HG02840 (cell line): ENCODE results near the gene DMD.

Experiments
- ATAC-seq: cut with Tn5 transposase; IDR thresholded peaks from one replicate; pipeline ENCODE4 v1.9.1; 2021; ENCODE audit warnings: mild to moderate bottlenecking, moderate library complexity, moderate number of reproducible peaks; ENCODE audit not compliant: unreplicated experiment, low FRiP score

Gene DMD

GRCh38 chrX:31819455-31819854 lies 1391.9 kb downstream of the DMD start:
- ATAC-seq, result no peak

GRCh38 chrX:31811106-31811505 lies 1400.2 kb downstream of the DMD start:
- ATAC-seq, result no peak

GRCh38 chrX:31808357-31808756 lies 1403.0 kb downstream of the DMD start:
- no peak for ATAC-seq

GRCh38 chrX:31807165-31807564 lies 1404.2 kb downstream of the DMD start:
- ATAC-seq, result no peak

- no peak for ATAC-seq
Observed at GRCh38 chrX:31805781-31806180, 1405.6 kb downstream of the DMD start.

- no peak for ATAC-seq
Observed at GRCh38 chrX:31800219-31800618, 1411.1 kb downstream of the DMD start.

- ATAC-seq, result no peak
Observed at GRCh38 chrX:31796624-31797023, 1414.7 kb downstream of the DMD start.

GRCh38 chrX:31747411-31747810 lies 1463.9 kb downstream of the DMD start:
- ATAC-seq, result no peak

- no peak for ATAC-seq
Observed at GRCh38 chrX:31743004-31743403, 1468.3 kb downstream of the DMD start.

- no peak for ATAC-seq
Observed at GRCh38 chrX:31717474-31717873, 1493.9 kb downstream of the DMD start.

- ATAC-seq, result no peak
Observed at GRCh38 chrX:31715675-31716074, 1495.7 kb downstream of the DMD start.

GRCh38 chrX:31714797-31715196 lies 1496.6 kb downstream of the DMD start:
- no peak for ATAC-seq

GRCh38 chrX:31713120-31713519 lies 1498.2 kb downstream of the DMD start:
- no peak for ATAC-seq

- ATAC-seq, result no peak
Observed at GRCh38 chrX:31711166-31711565, 1500.2 kb downstream of the DMD start.

GRCh38 chrX:31708116-31708515 lies 1503.2 kb downstream of the DMD start:
- no peak for ATAC-seq

- ATAC-seq, result no peak
Observed at GRCh38 chrX:31706466-31706865, 1504.9 kb downstream of the DMD start.

GRCh38 chrX:31705816-31706215 lies 1505.5 kb downstream of the DMD start:
- no peak for ATAC-seq

GRCh38 chrX:31704938-31705337 lies 1506.4 kb downstream of the DMD start:
- no peak for ATAC-seq

GRCh38 chrX:31702222-31702621 lies 1509.1 kb downstream of the DMD start:
- ATAC-seq, result no peak

GRCh38 chrX:31697294-31697916 lies 1513.9 kb downstream of the DMD start:
- ATAC-seq, result no peak

- ATAC-seq, result no peak
Observed at GRCh38 chrX:31679861-31680260, 1531.5 kb downstream of the DMD start.

GRCh38 chrX:31670245-31670644 lies 1541.1 kb downstream of the DMD start:
- ATAC-seq, result no peak

GRCh38 chrX:31665454-31665853 lies 1545.9 kb downstream of the DMD start:
- no peak for ATAC-seq
